ENCODE measurements around the gene DHRS3. TPM values are rescaled to one million over a fixed set of nuclear protein-coding genes. Genes with fewer than 3 reads are reported as not detected.
A peak's percentile ranks its signal among the peaks of the same experiment; 100 is the strongest.

Gene DHRS3
- total RNA-seq, 1 experiment from 2014 or later, result 43.1 TPM

GRCh38 chr1:12599657-12600056 lies 18.4 kb downstream of the DHRS3 start:
- DNase-seq (ENCODE audit: low spot score), result no peak

- no peak for DNase-seq (ENCODE audit: low spot score)
Measured at GRCh38 chr1:12598974-12599373, 19.0 kb downstream of the DHRS3 start.

GRCh38 chr1:12597792-12598191 lies 20.2 kb downstream of the DHRS3 start:
- DNase-seq (ENCODE audit: low spot score), result no peak

GRCh38 chr1:12596007-12596821 lies 21.8 kb downstream of the DHRS3 start:
- peak; percentile 98 for DNase-seq (ENCODE audit: low spot score)

GRCh38 chr1:12595757-12596006 lies 22.3 kb downstream of the DHRS3 start:
- DNase-seq (ENCODE audit: low spot score), result no peak

GRCh38 chr1:12594966-12595756 lies 22.8 kb downstream of the DHRS3 start:
- DNase-seq (ENCODE audit: low spot score), result peak; percentile 86

GRCh38 chr1:12594490-12594889 lies 23.5 kb downstream of the DHRS3 start:
- no peak for DNase-seq (ENCODE audit: low spot score)

DNA sequence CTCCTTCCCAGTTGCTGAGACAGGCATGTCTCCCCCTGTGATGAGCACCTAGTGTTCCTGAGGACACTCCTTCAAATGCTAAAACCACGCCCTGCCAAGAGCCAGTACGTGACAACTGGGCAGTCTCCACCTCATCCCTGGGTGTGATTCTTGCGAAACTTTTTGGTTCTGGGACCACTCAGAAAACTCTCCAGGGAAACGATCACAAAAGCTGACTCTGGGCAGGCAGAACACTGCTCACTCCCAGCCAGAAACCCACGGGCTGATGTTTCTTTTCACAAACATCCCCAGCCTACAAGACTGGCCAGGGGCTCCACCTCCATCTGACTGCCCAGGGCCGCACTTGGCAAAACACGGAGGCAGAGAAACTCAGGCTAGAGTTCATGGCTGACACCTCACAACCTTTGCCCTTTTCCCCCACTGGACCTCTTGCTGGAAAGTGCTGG lies 24.4 kb downstream of the DHRS3 start:
- peak; percentile 72 for DNase-seq (ENCODE audit: low spot score)

GRCh38 chr1:12592496-12592895 lies 25.5 kb downstream of the DHRS3 start:
- DNase-seq (ENCODE audit: low spot score), result no peak

- no peak for DNase-seq (ENCODE audit: low spot score)
Measured at GRCh38 chr1:12591267-12591938, 26.6 kb downstream of the DHRS3 start.

GRCh38 chr1:12588695-12589094 lies 29.3 kb downstream of the DHRS3 start:
- DNase-seq (ENCODE audit: low spot score), result no peak

- peak; percentile 83 for DNase-seq (ENCODE audit: low spot score)
Measured at GRCh38 chr1:12587981-12588640, 29.9 kb downstream of the DHRS3 start.

DNA sequence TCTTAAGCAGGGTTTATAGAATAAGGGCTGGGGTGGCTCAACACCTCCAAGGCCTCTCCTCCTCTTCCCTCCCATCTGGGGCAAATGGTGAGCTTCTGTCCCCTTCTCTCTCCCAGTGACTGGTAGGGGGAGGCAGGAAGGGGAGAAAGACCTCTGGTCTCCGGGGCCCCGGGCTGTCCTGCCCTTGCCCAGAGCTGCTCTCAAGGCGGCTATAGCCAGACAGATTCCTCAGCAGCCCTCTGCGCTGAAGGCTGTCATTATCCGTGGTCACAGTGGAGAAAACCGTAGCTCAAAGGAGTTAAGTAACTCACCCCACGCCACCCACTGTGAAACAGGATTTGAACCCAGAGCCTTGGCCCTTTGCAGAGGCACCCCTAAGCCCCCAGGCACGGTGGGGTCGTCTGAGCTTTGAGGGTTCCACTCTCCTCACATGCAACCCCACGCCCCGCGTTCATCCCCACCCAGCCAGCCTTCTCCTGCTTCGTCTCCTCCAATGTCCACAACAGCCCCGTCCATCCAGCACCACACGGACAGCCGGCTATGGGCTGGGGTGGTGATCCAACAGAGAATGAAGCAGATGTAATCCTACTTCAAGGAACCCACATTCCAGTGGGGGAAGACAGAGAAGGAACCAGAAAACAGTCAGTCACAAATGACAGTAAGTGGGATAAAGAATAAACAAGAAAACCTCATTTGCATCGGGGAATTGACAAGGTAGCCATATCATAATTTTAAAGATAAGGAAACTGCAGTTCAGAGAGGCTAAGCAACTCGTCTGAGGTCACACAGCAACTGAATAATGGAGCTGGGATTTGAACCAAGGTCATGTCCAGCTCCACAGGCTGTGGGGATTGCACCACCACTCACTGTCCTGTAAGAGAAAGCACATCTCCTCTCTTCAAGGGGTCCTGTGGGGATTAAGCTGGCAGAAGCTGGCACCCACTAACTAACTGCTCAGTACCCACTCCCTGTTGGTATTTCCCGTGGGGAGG lies 31.8 kb downstream of the DHRS3 start:
- DNase-seq (ENCODE audit: low spot score), result no peak

DNA sequence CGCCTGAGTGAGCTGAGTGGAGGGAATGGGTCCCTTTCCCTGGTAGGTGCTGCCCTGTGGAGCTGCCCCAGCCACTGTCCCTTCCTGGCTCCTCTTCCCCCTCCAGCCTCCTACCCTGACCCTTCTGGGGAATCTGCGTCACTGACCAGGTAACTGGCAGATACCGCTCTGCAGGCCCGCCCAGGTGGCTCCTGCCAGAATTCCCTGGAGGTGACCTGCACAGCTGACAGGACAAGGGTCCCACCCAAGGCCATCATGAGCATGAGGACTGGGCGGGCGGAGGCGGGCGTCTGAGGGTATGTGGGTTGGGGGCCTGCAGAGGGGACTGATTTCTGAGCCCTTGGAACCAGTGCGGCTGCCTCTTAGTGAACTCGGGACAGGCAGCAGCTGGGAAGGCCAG lies 32.5 kb downstream of the DHRS3 start:
- DNase-seq (ENCODE audit: low spot score), result no peak

DNA sequence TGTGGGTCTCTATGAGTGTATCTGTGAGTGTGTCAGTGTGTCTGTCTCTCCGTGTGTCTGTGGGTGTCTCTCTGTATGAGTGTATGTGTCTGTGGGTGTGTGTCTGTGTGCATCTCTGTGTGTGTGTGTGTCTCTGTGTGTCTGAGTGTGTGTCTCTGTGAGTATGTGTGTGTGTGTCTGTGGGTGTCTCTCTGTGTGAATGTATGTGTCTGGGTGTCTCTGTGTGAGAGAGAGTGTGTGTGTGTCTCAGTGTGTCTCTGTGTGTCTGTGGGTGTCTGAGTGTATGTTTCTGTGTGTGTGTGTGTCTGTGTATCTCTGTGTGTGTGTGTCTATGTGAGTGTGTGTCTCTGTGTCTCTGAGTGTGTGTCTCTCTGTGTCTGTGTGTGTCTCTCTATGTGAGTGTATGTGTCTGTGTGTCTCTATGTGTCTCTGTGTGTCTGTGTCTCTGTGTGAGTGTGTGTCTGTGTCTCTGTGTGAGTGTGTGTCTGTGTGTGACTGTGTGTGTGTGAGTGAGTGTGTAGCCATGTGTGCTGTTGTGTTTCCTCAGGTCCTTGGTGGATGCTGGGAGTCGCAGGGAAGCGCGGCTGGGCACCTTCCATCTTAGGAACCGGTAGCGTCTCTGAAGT lies 33.0 kb downstream of the DHRS3 start:
- no peak for DNase-seq (ENCODE audit: low spot score)

GRCh38 chr1:12583484-12583883 lies 34.5 kb downstream of the DHRS3 start:
- no peak for DNase-seq (ENCODE audit: low spot score)

DNA sequence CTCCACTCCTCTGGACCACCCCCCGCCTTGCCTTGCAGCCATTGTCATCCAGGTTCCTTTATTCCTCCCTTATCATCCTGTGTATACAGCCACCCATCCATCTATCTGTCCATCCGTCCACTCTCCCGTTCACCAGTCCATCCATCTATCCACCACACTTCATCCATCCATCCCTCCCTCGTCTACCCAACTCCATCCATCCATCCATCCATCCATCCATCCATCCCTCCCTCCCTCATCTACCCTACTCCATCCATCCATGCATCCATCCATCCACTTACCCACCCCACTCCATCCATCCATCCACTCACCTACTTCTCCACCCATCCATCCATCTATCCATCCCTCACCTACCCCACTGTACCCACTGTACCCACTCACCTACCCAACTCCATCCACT lies 35.4 kb downstream of the DHRS3 start:
- no peak for DNase-seq (ENCODE audit: low spot score)

DNA sequence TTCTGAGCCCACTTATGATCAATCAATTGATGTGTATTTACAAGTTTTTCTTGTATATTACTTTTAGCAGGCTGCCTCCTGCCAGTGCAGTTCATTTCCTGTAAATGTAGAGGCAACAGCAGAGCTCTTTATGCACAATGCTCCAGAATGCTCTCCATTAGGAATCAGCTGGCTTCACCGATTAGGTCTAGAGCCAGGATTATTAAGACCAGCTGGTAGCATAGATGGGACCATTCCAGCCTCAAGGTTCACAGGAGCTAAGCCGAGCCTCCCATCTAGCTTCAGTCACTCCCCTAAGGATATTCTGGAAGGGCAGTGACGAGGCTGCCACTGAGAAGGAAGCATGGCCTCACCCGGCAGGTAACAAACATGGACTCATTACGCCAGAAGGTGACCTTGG lies 36.8 kb downstream of the DHRS3 start:
- DNase-seq (ENCODE audit: low spot score), result no peak

DNA sequence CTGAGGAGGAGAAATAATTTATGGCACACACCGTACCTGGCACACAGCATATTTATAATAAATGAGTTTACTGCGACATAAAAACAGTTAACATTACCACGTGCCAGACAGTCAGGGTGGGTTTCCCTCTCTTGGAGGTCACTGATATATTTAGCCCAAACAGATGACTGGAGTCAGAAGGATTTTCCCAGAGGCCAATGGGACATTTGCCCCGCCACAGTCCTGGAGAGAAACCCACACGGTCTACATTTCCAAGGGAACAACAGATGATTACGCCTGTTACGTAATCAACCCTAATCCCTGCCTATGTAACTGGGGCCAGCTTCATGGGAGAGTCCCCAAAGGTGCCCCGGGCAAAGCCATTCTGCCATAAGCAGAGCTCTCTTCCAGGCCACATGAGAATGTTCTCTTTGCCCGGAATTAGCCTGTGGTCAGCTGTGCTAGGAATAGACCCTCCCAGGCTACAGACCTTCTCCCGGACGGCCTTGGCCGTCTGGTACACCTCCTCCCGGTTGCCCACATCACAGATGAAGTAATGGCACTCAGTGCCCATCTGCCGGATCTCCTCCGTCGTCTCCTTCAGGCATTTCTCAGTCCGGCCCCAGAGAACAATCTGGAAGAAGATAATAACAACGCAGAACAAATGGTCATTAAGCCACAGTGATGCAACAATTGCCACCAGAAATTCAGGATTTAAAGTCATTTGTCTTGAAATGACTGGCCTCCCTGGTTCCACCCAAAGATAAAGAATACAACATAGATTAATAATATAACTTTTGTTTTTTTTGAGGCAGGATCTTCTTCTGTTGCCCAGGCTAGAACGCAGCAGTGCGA lies 37.7 kb downstream of the DHRS3 start:
- DNase-seq (ENCODE audit: low spot score), result peak; percentile 95
